Sigmoid colon (tissue), 4 donors: ENCODE measurements around the gene ACTA2.

Experiments
- EP300 ChIP-seq, 4 donors: sonication (generic); formaldehyde crosslinking; IDR thresholded peaks; one replicate each; pipeline ENCODE4 v1.6.1; 2017; ENCODE audit warnings: antibody characterized with exemption in 4 of 4
- POLR2A ChIP-seq, 2 donors: fragments of 450-650 bp; IDR thresholded peaks; one replicate each; pipeline ENCODE4 v1.6.1; 2016; ENCODE audit warnings: antibody characterized with exemption in 2 of 2, mild to moderate bottlenecking in 2 of 2, moderate library complexity in 2 of 2
- POLR2AphosphoS5 ChIP-seq, 4 donors: sonication (generic); formaldehyde crosslinking; IDR thresholded peaks; one replicate each; pipeline ENCODE4 v1.6.1; 2017; ENCODE audit warnings: antibody characterized with exemption in 4 of 4
- TF ChIP-seq, protein P1 (sequence below), 4 experiments: fragments of 450-650 bp in 3 of 4; fragments of 200-600 bp in 1 of 4; IDR thresholded peaks; one replicate each; pipeline ENCODE4 v1.5.1; 2016 to 2019; ENCODE audit warnings: antibody characterized with exemption in 4 of 4, mild to moderate bottlenecking in 3 of 4, moderate library complexity in 2 of 4

DNA sequence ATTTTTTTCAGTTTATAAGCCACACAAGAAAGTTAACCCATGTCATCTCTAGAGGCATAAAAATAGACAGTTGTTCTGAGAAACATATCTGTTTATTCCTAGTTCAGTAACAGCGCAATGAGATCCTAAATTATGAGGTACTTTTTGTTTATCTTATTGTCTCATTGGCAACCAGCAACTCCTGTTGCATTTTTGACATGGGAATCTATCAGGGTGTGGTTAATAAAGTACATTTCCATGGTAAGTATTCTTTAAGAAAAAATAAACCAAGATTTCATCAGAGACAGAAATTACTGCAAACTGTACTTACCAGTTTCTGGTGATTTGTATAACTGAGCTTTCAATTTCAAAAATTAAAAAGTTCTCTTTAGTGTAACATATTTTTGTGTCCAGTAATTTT lies 47.1 kb upstream of the ACTA2 start:
- no peak for TF ChIP-seq EP300 (IDR thresholded peaks at IDR 0.05)
- TF ChIP-seq POLR2AphosphoS5 (IDR thresholded peaks at IDR 0.05) = peak in 1 of 4 donors; percentile 13
- TF ChIP-seq, protein P1, sequence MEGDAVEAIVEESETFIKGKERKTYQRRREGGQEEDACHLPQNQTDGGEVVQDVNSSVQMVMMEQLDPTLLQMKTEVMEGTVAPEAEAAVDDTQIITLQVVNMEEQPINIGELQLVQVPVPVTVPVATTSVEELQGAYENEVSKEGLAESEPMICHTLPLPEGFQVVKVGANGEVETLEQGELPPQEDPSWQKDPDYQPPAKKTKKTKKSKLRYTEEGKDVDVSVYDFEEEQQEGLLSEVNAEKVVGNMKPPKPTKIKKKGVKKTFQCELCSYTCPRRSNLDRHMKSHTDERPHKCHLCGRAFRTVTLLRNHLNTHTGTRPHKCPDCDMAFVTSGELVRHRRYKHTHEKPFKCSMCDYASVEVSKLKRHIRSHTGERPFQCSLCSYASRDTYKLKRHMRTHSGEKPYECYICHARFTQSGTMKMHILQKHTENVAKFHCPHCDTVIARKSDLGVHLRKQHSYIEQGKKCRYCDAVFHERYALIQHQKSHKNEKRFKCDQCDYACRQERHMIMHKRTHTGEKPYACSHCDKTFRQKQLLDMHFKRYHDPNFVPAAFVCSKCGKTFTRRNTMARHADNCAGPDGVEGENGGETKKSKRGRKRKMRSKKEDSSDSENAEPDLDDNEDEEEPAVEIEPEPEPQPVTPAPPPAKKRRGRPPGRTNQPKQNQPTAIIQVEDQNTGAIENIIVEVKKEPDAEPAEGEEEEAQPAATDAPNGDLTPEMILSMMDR (IDR thresholded peaks at IDR 0.05) = no peak
- no peak for TF ChIP-seq POLR2A (IDR thresholded peaks at IDR 0.05)
